ENCODE results near the gene CARD10. TPM values are rescaled to one million over a fixed set of nuclear protein-coding genes. Genes with fewer than 3 reads are reported as not detected.

The CARD10 gene
- total and polyA plus RNA-seq, 2 of the 13 experiments (the other 11 are each of a cell fraction or from before 2014, with no cell fraction given) = 35.2 to 55.8 TPM

GRCh38 chr22:37462983-37463382 is 56.2 kb downstream of the CARD10 start (continued):
- TF ChIP-seq ZNF441 (CRISPR knock-in tag; IDR thresholded peaks at IDR 0.05; ENCODE audit: borderline replicate concordance) (peak; percentile 51; the same call in 1 of the 2 replicates), BATF2 (CRISPR knock-in tag; IDR thresholded peaks at IDR 0.05) (no peak), ZNF431 (CRISPR knock-in tag; IDR thresholded peaks at IDR 0.05; ENCODE audit: borderline replicate concordance, low read depth) (no peak), ZNF20 (CRISPR knock-in tag; IDR thresholded peaks at IDR 0.05) (no peak), ERF (CRISPR knock-in tag; IDR thresholded peaks at IDR 0.05) (0 out of 2 replicates have a peak, but pooled peaks have one; percentile 56), MIER3 (CRISPR knock-in tag; IDR thresholded peaks at IDR 0.05; ENCODE audit: borderline replicate concordance) (peak; percentile 45; the same call in 1 of the 2 replicates), ZNF615 (CRISPR knock-in tag; IDR thresholded peaks at IDR 0.05; ENCODE audit: borderline replicate concordance) (no peak), ZNF781 (CRISPR knock-in tag; IDR thresholded peaks at IDR 0.05; ENCODE audit: borderline replicate concordance, not compliant biosample characterization) (no peak), CREM (IDR thresholded peaks at IDR 0.05) (no peak), CREM (CRISPR knock-in tag; IDR thresholded peaks at IDR 0.05) (no peak), SRSF9 (IDR thresholded peaks at IDR 0.05; ENCODE audit: borderline replicate concordance, insufficient read depth, low read depth, low read length, poor library complexity, severe bottlenecking) (no peak), ZFP1 (CRISPR knock-in tag; IDR thresholded peaks at IDR 0.05) (no peak), THAP8 (CRISPR knock-in tag; IDR thresholded peaks at IDR 0.05; ENCODE audit: borderline replicate concordance) (no peak), PCBP2 (optimal IDR thresholded peaks at IDR 0.05; ENCODE audit: low read depth, low read length, poor library complexity, severe bottlenecking) (no peak), ZNF749 (CRISPR knock-in tag; IDR thresholded peaks at IDR 0.05; ENCODE audit: borderline replicate concordance) (no peak), ZC3H4 (CRISPR knock-in tag; IDR thresholded peaks at IDR 0.05; ENCODE audit: borderline replicate concordance) (no peak), NFKB2 (CRISPR knock-in tag; IDR thresholded peaks at IDR 0.05; ENCODE audit: borderline replicate concordance) (no peak), ARNT2 (CRISPR knock-in tag; IDR thresholded peaks at IDR 0.05; ENCODE audit: low read depth) (no peak), ZNF7 (CRISPR knock-in tag; IDR thresholded peaks at IDR 0.05) (no peak), RBM39 (IDR thresholded peaks at IDR 0.05; ENCODE audit: low read depth, low read length, poor library complexity, severe bottlenecking) (no peak), TEAD3 (CRISPR knock-in tag; optimal IDR thresholded peaks at IDR 0.05; ENCODE audit: borderline replicate concordance) (no peak), ZNF232 (CRISPR knock-in tag; IDR thresholded peaks at IDR 0.05; ENCODE audit: borderline replicate concordance) (peak; percentile 72; the same call in 1 of the 2 replicates), KMT2B (CRISPR knock-in tag; IDR thresholded peaks at IDR 0.05) (no peak), EHMT2 (IDR thresholded peaks at IDR 0.05; ENCODE audit: borderline replicate concordance, low read depth, low read length) (0 out of 2 replicates have a peak, but pooled peaks have one; percentile 55), ARID4A (CRISPR knock-in tag; IDR thresholded peaks at IDR 0.05; ENCODE audit: borderline replicate concordance) (no peak), CREB1 (IDR thresholded peaks at IDR 0.05) (no peak), CREB1 (CRISPR knock-in tag; IDR thresholded peaks at IDR 0.05) (no peak), ZNF274 (CRISPR knock-in tag; IDR thresholded peaks at IDR 0.05) (no peak)

Measured in HepG2 (cell line).